Measurements from ENCODE around the gene NHLH1.
"Not testable (repeated sequence)": the region's sequence is repeated elsewhere in the genome, so short reads cannot be mapped to it uniquely, and the experiment has no call there.

The NHLH1 gene

DNA sequence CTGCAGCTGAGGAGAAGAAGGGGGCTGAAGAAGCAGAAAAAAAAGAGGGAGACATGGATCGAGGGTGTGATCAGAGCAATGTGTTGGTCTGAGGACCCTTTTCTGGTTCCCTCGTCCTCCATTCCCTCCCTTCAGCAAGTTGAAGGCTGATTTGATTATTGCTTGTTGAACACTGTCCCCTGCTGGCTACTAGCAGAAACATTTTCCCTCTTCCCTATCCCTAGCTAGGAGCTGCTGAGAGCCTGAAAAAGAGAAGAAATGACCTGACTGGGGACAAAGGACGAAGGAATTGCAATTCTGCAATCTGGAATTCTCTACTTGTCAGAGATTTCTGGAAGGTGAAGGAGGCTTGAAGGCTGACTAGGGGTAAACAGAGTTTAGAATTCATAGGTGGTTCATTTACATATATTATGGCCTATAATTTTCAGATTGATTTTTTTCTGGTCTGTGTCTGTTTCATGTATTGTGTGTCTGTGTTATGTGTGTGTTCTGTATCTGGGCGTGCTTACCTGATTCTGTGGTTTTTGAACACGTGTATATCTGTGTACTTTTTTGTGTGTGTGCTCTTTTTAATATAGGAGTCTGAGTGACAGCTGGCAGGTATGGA, 9.8 kb downstream of the NHLH1 start:
- DNase-seq, result peak in 35 of 56 donors; percentile 8 to 77 (median 33)

- DNase-seq, result no peak
Measured at GRCh38 chr1:160377585-160378206, 10.8 kb downstream of the NHLH1 start.

DNA sequence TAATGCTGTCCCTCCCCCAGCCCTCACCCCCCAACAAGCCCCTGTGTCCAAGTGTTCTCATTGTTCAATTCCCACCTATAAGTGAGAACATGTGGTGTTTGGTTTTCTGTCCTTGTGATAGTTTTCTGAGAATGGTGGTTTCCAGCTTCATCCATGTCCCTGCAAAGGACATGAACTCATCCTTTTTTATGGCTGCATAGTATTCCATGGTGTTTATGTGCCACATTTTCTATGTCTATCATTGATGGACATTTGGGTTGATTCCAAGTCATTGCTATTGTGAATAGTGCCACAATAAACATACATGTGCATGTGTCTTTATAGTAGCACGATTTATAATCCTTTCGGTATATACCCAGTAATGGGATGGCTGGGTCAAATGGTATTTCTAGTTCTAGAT, 17.9 kb downstream of the NHLH1 start:
- DNase-seq, result not testable (repeated sequence)

- not testable (repeated sequence) for DNase-seq
Measured at GRCh38 chr1:160388406-160388805, 21.5 kb downstream of the NHLH1 start.

DNA sequence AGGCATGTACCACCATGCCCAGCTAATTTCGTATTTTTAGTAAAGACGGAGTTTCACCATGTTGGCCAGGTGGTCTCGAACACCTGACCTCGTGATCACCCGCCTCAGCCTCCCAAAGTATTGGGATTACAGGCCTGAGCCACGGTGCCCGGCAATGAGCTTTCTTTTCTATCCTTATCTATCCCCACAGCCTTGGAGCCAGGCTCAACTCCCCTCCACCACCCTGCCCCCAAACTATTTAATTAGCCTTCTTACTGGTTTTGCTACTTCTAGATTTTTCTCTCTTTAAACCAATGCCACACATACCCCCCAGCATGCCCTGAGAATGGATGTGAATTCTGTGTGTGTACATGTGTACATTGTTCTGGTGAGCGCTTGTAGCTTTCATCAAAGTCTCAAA, 27.8 kb downstream of the NHLH1 start:
- no peak for DNase-seq

GRCh38 chr1:160397651-160398050, 30.8 kb downstream of the NHLH1 start:
- DNase-seq, result no peak

GRCh38 chr1:160398823-160399222, 32.0 kb downstream of the NHLH1 start:
- DNase-seq, result no peak

- peak in 1 of 56 donors; percentile 36 for DNase-seq
Measured at GRCh38 chr1:160399544-160400222, 32.8 kb downstream of the NHLH1 start.

DNA sequence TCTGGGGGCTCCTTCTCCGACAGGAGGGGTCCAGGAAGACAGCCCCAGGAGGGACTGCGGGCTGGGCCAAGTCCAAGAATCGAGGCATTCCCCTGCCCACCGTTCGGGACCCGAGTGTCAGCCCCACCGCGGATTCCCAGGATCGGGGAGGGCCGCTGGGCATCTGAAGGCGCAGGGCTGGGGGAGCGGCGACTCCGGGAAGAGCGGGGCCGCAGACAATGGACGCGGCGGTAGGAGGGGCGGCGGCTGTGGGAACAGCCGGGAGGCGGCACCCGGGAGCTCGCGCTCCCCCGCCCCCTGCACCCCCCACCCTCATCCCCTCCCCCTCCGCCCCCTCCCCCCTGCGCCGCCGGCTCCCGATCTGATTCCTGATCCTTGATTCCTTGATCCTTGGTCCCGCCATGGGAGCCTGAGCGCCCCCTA, 33.4 kb downstream of the NHLH1 start, which contains the start of gene VANGL2:
VANGL2 (plus strand) TSS at position 342 of the 423 bp plus-strand sequence. CDS start 15,274 bp downstream, outside the sequence.
- DNase-seq, result peak in 49 of 56 donors; percentile 19 to 85 (median 65)

- DNase-seq, result peak in 14 of 56 donors; percentile 15 to 57 (median 26)
Measured at GRCh38 chr1:160400646-160401486, 34.0 kb downstream of the NHLH1 start.

DNA sequence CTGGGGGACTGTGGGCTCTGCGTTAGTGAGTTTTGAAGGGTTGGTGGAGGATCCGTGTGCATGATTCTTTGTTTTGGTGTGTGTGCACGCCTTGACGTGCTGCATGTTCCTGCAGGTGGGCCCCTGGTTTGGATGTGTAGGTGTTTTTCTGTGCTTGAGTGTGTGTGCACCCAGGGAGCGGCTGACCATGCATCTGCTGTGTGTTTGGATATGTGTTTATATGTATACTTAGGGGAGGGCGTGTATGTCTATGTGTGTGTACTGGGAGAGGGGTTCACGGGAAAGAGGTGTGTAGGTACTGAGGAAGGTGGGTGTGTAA, 34.6 kb downstream of the NHLH1 start:
- DNase-seq, result no peak

DNA sequence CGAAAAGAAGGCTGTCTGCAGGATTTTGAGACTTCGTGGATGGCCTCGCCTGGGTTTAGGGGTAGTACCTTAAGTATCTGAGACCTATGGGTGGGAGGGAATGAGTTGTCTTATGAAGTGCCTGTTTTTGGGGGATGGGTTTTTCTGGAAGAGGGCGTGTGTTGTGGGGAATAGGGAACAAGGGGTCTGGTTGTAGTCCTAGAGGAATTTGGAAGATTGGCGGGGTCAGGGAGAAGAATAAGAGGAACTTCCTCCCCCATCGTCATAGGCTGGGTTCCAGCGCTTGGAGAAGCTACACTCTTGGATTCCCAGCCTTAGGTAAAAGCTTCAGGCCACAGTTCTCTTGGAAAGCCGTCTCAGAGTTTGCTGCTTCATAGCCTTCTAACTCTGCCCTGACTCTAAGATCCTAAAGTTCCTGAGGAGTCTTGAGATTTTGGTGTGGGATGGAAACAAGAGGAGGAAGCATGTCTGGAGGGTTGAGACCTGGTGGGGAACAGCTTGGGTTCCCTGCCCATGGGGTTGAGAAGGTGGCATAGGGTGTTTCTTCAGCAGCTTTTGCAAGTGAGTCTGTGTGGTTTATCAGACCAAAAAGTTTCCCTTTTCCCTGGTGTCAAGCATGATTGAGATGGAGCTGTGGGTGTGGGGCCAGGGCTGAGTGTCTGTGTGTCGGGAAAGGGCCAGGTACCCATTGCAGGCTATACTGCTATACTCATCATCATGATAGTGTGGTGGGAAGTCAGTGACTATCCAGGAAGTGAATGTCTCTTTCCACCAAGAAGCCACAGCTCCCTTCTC, 35.3 kb downstream of the NHLH1 start:
- DNase-seq, result no peak

DNA sequence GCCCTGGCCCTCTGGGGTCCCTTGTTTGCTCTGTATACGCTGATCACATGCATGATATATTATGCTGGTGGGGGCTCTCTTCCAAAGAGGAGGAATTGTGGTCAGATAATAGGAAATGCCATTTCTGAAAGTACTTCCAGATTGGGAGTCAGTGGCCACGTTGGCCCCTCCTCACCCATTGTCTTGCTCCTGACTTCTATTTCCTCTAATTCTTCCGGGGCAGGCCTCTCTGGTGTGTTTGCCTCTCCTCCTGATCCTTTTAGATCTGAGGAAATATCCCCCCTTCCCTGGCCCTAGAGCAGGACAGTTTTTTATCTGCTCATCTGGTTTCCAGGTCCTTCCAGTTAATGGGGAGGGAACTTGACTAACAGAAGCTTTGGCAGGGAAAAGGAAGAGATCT, 36.4 kb downstream of the NHLH1 start:
- DNase-seq, result no peak

DNA sequence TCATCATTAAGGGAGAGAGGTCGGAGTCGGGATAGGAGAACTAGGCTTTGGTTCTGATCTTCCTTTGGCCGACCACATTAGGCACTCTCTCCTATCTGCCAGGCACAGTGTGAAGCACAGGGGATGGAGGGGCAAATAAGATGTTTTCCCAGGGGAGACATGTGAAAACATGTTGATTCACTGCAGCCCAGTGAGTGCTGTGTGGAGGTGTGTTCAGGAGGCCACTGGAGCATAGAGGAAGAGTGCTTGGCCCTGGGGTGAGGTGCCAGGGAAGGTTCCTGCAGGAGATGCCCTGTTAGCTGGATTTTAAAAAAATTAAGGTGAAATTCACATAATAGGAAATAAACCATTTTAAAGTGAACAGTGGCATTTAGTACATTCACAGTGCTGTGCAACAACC, 37.2 kb downstream of the NHLH1 start:
- DNase-seq, result no peak

- DNase-seq, result no peak
Measured at GRCh38 chr1:160405331-160405877, 38.5 kb downstream of the NHLH1 start.

DNA sequence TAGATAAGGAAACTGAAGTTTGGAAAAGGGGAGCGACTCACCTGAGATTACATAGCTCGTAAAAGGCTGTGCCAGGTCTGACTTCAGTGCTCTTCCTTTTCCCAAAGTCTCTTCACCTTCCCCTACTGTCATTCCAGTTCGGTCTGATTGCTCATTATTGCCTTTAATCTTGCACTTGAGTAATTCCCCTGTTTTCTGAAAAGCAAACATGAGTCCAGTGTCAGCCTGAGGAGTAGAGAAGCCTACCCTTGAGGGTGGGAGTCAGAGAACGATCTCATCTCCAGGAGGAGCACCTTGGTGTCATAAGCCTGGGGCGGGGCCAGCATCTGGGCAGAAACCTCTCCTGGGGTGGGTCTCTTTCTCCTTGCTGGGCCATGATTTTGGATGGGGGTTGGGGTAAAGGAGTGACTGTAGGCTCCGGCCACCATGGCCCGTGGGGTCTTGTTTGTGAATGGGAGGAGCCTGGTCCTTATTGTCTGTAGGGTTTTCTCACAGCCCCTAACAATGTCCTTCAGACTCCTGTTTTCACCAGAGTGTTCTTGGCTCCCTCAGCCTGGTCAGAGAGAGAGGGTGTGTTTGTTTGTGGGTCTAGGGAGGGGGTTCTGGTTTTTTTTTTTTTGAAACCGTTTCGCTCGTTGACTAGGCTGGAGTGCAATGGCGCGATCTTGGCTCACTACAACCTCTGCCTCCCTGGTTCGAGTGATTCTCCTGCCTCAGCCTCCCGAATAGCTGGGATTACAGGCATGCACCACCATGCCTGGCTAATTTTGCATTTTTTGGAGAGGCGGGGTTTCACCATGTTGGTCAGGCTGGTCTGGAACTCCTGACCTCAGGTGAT, 39.5 kb downstream of the NHLH1 start:
- DNase-seq, result no peak

- no peak for DNase-seq
Measured at GRCh38 chr1:160407839-160408801, 41.2 kb downstream of the NHLH1 start.

GRCh38 chr1:160408864-160409263, 42.0 kb downstream of the NHLH1 start:
- DNase-seq, result no peak

All from nucleus accumbens (tissue), 56 donors.